HG02970 (cell line): ENCODE measurements around the gene CNNM1.

Source experiments
- ATAC-seq: cut with Tn5 transposase; IDR thresholded peaks from one replicate; pipeline ENCODE4 v1.9.1; 2021; ENCODE audit warnings: mild to moderate bottlenecking, moderate library complexity, moderate number of reproducible peaks; ENCODE audit not compliant: unreplicated experiment, low FRiP score

The CNNM1 gene

DNA sequence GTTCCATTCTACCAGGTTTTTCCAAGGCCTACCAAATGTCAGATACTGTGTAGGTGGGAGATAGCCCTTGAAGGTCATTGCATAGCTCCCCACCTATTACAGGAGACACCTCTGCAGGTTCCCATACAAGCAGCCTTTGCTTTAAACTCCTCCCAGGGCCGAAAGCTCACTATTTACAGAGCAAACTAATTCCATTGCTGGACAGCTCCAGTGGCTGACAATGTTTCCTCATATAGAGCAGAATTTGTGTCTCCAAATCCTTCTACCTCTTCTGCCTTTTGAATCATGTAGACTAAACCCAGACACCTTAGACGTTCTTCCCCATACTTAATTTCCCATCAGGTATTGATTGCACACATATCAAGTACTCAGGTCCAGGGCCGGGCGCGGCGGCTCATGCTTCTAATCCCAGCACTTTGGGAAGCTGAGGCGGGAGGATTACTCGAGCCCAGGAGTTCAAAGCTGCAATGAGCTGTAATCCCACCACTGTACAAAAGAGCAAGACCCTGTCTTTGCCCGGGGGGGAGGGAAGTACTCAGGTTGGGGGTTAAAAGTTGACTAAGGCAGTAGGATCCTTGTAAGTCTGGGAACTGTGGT, 2.1 kb downstream of the CNNM1 start:
- ATAC-seq = no peak

DNA sequence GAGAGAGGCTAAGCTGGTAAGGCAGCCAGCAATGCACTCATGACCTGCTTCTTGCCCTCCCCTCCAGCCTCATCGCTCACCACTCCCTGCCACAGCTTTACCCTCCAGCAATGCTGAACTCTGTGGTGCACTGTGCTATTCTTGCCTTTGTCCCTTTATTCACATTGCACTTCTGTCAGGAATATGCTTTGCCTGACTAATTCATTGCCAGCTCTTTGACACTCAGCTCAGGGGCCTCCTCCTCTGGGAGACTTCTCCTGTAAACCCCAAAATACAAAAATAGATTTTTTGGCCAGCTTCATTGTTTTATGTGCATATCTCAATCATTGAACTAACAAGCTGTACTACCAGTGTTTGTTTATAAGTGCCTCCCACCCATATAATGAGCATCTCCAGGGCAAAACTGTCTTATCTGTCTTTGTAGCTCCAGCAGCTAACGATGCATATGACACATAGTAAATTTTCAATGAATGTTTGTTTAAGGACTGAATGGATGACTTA, 8.2 kb downstream of the CNNM1 start:
- no peak for ATAC-seq

DNA sequence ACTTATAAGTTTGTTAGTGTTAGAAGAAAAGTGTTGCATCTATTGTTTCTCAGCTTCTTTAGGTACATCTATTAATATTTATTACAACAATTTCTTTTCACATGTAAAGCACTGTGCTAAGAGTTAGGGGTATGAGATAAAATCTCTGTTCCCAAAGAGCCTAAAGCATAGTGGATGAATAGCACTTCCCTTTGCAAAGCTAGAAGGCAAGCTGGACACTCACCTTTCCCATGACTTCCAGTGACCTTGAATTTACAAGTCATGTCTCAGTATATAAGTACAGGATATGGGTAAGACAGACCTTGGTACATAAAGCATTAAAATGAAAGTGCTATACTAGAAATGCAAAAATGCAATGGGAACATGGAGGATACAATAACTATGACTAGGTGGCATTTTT, 8.7 kb downstream of the CNNM1 start:
- no peak for ATAC-seq

GRCh38 chr10:99339077-99339476, 9.9 kb downstream of the CNNM1 start:
- no peak for ATAC-seq

- ATAC-seq = no peak
These were observed 10.4 kb downstream of the CNNM1 start for GRCh38 chr10:99339563-99340047.

DNA sequence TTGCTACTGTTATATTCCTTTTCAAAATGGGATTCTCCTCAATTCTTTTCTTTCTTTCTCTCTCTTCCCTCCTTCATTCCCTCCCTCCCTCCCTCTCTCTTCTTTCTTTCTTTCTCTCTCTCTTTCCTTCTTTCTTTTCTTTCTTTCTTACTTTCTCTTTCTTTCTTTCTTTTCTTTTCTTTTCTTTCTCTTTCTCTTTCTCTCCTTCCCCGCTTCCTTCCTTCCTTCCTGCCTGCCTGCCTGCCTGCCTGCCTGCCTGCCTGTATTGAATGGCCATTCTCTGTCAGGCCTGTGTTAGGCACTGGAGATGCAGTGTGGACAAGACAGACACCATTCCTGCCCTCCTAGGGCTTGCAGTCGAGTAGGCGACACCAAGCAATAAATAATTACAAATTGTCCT, 11.5 kb downstream of the CNNM1 start:
- no peak for ATAC-seq

DNA sequence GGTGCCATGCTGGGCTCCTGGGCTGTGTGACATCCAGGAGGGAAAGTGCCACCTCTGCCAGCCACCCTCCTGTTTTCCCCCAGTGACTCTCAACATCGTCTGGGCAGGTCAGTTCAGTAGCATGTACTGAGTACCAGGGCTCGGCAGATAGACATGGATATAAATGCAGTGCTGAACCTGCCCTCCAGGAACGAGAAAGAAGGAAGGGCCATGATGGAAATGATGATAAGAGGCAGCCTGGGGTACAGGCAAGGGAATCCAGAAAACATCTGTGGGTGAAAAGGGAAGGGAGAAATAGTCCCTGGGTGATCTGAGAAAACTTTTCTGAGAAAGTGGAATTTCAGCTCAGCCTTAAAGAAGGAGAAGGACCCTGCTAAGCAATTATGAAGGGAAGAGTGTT, 12.1 kb downstream of the CNNM1 start:
- ATAC-seq = no peak

- ATAC-seq = no peak
These were observed 12.8 kb downstream of the CNNM1 start for GRCh38 chr10:99341860-99342490.

DNA sequence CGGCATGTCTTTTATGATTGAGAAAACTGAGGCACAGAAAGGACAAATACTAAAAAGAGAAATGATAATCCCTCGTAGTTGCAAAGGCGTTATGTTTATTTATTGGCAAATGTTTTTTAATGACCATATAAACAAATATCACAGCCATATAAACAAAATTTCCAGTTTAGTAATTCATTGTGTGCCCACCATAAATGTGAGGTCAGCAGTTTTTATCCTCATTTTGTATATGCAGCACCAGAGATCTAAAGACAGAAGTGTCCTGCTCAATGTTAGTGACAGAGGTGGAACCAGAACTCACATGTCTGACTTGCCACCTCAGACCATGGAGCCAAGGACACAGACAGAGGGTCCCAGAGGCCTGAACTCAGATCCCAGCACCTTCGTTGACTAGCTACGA, 14.1 kb downstream of the CNNM1 start:
- ATAC-seq = no peak

DNA sequence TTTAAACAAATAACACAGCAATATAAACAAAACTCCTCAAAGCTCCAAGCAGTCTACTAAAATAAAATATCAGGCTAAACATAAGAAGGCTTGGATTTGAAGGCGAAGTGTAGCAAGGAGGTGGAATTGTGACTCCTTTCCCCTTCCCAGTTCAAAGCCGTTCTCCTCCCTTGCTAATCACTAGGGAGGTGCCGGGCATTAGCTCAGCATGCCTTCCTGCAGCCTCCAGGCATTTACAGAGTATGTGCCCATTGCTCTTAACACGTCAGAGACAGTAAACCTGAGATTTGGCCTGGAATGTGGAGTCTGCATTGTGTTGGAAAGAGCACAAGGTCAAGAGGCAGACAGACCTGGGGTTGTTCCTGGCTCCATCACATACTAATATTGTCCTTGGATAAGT, 15.6 kb downstream of the CNNM1 start:
- no peak for ATAC-seq

DNA sequence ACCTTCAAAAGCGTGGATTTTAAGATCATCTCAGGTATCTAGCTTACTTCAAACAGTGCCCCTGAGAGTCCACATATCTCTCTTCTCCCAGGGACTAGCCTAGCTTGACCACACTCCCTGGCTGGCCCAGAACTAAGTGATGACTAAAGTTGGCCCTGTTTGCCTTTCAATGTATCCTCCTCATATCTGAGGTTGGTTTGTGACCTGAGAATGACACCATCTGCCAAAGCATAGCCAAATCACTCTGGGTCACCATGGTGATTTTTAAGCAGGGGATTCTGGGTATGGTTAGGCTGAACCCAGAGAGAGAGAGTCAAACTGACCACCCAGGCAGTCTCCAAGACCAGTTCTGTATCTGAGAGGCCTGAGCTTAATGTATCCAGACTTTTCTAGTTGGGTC, 16.2 kb downstream of the CNNM1 start:
- ATAC-seq = no peak

DNA sequence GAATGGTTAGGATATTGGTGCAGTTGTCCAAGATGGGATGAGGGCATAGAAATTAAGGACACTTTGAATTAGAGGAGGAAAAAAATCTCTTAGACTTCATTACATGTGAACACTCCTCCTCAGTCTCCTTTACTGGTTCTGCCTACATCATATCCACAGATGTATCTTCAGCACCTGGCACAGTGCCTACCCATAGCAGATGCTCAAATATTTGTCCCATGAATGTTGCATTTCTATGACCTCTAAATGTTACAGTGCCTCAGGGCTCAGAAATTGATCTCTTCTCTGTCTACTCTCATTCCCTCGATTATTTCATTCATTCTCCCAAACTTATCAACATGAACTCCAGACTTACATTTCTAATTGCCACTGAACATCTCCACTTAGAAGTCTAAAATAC, 17.1 kb downstream of the CNNM1 start:
- ATAC-seq = no peak

DNA sequence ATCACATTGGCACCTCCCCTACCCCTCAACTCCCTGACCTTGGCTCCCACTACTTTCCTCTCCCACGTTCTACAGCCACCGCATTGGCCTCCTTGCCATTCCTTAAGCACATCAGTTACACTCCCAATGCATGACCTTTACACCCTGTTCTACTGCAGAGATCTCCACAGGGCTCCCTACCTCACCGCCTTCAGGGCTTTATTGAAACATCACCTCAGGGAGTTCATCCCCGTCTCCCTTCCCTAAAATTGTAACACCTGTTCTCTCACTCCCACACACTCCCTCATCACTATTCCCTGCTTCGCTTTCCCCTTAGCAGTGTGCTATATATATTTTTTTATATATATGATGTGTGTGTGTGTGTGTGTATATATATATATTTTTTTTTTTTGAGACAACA, 18.5 kb downstream of the CNNM1 start:
- ATAC-seq = no peak

DNA sequence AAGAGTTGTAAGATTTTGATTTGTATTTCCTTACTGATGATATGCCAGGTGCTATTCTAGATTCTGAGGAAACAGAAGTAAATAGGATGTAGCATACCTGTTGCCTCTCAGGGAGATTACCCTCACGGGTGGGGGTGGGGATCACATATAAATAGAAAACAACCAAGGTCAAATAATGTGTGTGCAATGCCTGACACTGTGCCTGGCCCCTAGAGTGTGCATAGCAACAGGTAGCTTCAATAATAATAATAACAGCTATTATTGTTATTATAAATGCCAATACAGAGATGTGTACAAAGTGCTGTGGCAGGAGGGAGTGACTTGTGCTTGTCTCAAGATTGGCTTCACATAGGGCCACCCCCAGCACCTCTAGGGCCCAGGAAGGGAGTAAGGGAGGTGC, 24.0 kb downstream of the CNNM1 start:
- ATAC-seq = no peak

GRCh38 chr10:99357691-99358090, 28.5 kb downstream of the CNNM1 start:
- ATAC-seq = no peak

DNA sequence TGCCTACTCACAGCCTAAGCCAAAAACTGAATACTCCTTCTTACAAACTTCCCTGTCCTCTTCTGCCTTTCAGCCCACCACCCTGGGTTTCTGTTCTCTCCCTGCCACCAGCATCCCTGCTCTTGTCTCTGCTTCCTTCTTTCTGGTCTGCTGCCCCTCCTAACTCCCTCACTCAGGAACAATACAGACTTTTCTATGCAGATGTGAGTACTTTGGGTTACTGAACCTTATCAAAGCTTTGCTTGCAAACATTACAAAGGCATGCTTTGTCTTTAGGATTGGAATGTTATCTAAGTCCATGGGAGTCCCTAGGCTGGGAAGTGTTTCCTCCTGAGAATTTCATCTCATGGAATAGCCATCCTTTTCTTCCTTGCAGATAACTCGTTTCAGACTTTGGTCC, 28.9 kb downstream of the CNNM1 start:
- no peak for ATAC-seq

GRCh38 chr10:99360934-99361333, 31.8 kb downstream of the CNNM1 start:
- no peak for ATAC-seq

GRCh38 chr10:99364125-99364524, 35.0 kb downstream of the CNNM1 start:
- no peak for ATAC-seq

DNA sequence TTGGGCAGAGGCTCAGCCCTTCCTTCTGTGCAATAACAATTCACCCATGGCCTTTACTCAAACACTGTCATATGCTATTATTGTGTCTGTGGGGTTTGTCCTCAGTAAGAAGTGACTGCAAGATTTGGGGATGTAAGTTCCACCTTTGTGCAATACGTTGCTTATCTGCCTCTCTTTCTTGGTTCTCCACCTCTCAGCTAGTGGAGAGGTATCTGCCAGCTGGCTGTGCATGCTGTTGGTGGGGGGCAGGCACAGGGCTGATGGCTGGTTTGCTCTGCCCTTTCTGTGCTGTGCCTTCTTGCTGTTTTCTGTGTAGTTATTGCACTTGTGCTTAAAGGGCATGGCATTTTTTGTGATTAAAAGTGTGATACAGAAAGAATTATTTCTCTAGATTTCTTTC, 36.2 kb downstream of the CNNM1 start:
- ATAC-seq = no peak

DNA sequence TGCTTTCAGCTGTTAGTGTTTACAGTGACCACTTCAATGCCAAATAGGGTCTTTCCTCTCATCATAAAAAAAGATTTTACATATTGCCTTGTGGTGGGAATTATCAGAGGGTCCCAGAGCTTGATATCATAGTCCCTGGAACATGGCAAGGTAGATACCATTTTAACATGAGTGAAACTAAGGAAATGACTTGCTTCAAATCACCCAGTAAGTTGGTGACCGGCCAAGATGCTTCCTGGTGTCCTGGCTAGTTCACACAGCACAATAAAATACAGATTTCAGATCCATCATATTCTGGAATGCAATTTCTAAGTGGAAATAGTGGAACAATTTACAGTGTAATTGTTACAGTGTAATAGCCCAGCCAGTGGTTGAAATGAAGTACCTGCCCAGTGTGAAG, 36.6 kb downstream of the CNNM1 start:
- ATAC-seq = no peak

GRCh38 chr10:99366666-99367065, 37.5 kb downstream of the CNNM1 start:
- no peak for ATAC-seq

- no peak for ATAC-seq
These were observed 39.5 kb downstream of the CNNM1 start for GRCh38 chr10:99368646-99369045.
